ENCODE results near the gene PELI2. TPM values are rescaled to one million over a fixed set of nuclear protein-coding genes. Genes with fewer than 3 reads are reported as not detected.

PELI2 gene
- total and polyA plus RNA-seq, 5 donors from 2014 or later = 0.07 to 5.8 (median 1.3) TPM

- Mint-ChIP-seq H3K4me1 (peaks cover 0 to 51% (median 15%) of the 10 kb centered on the region in 4 donors), H3K4me3 (no peak overlapping the region), H3K27me3 (peaks cover 60% of the 10 kb centered on the region), H3K36me3 (no peaks in the 10 kb centered on the region), H3K27ac (no peak overlapping the region), H3K9me3 (peaks cover 0 to 1% (median 0%) of the 10 kb centered on the region in 7 donors)
- no peaks in the 10 kb centered on the region for H3K36me3 ChIP-seq (ENCODE audit: control insufficient read depth, insufficient read depth, low read length)
- H3K27ac ChIP-seq (ENCODE audit: insufficient read depth, low read length, poor library complexity, severe bottlenecking) = no peak overlapping the region
- no peak overlapping the region for H3K4me3 ChIP-seq (ENCODE audit: low read depth, low read length)
- peaks cover 19% of the 10 kb centered on the region for H3K27me3 ChIP-seq (ENCODE audit: control insufficient read depth, insufficient read depth, low read length)
- DNase-seq (no peak), ATAC-seq (ENCODE audit: low read depth in 2 of 2) (no peak)
- H3K4me1 ChIP-seq (ENCODE audit: control insufficient read depth, insufficient read depth, low read length, poor library complexity, severe bottlenecking) = peaks cover 19% of the 10 kb centered on the region
- H3K9me3 ChIP-seq (ENCODE audit: control insufficient read depth in 2 of 2, low read length in 2 of 2) = no peaks in the 10 kb centered on the region
Measured at GRCh38 chr14:56121816-56122215, 3.6 kb downstream of the PELI2 start.

- no peak for ATAC-seq (ENCODE audit: low read depth in 2 of 2)
- H3K36me3 Mint-ChIP-seq = no peaks in the 10 kb centered on the region
- DNase-seq = no peak
- H3K27me3 ChIP-seq (ENCODE audit: control insufficient read depth, insufficient read depth, low read length) = peaks cover 19% of the 10 kb centered on the region
- H3K27ac Mint-ChIP-seq = peak overlapping the region in 1 of 3 donors; percentile 30
- peaks cover 18% of the 10 kb centered on the region for H3K4me1 ChIP-seq (ENCODE audit: control insufficient read depth, insufficient read depth, low read length, poor library complexity, severe bottlenecking)
- H3K4me1 Mint-ChIP-seq = peaks cover 0 to 51% (median 13%) of the 10 kb centered on the region in 4 donors
- H3K27ac ChIP-seq (ENCODE audit: insufficient read depth, low read length, poor library complexity, severe bottlenecking) = no peak overlapping the region
- no peaks in the 10 kb centered on the region for H3K9me3 ChIP-seq (ENCODE audit: control insufficient read depth in 2 of 2, low read length in 2 of 2)
- no peaks in the 10 kb centered on the region for H3K36me3 ChIP-seq (ENCODE audit: control insufficient read depth, insufficient read depth, low read length)
- H3K4me3 Mint-ChIP-seq = peak overlapping the region in 1 of 4 donors; percentile 58
- H3K27me3 Mint-ChIP-seq = peaks cover 55% of the 10 kb centered on the region
- H3K4me3 ChIP-seq (ENCODE audit: low read depth, low read length) = no peak overlapping the region
- H3K9me3 Mint-ChIP-seq = peaks cover 0 to 1% (median 0%) of the 10 kb centered on the region in 7 donors
Measured at GRCh38 chr14:56122301-56122700, 4.1 kb downstream of the PELI2 start.

- ATAC-seq (ENCODE audit: low read depth in 2 of 2) (no peak), DNase-seq (no peak)
- Mint-ChIP-seq H3K4me1 (peaks cover 0 to 56% (median 12%) of the 10 kb centered on the region in 4 donors), H3K27ac (no peak overlapping the region), H3K27me3 (peaks cover 52% of the 10 kb centered on the region), H3K36me3 (no peaks in the 10 kb centered on the region), H3K9me3 (peaks cover 0 to 3% (median 0%) of the 10 kb centered on the region in 7 donors), H3K4me3 (no peak overlapping the region)
- H3K27ac ChIP-seq (ENCODE audit: insufficient read depth, low read length, poor library complexity, severe bottlenecking) = no peak overlapping the region
- peaks cover 19% of the 10 kb centered on the region for H3K27me3 ChIP-seq (ENCODE audit: control insufficient read depth, insufficient read depth, low read length)
- no peaks in the 10 kb centered on the region for H3K9me3 ChIP-seq (ENCODE audit: control insufficient read depth in 2 of 2, low read length in 2 of 2)
- H3K4me3 ChIP-seq (ENCODE audit: low read depth, low read length) = no peak overlapping the region
- no peaks in the 10 kb centered on the region for H3K36me3 ChIP-seq (ENCODE audit: control insufficient read depth, insufficient read depth, low read length)
- H3K4me1 ChIP-seq (ENCODE audit: control insufficient read depth, insufficient read depth, low read length, poor library complexity, severe bottlenecking) = peaks cover 8% of the 10 kb centered on the region
Measured at GRCh38 chr14:56124327-56124726, 6.1 kb downstream of the PELI2 start.

GRCh38 chr14:56125772-56126636, 7.8 kb downstream of the PELI2 start:
- H3K36me3 Mint-ChIP-seq = no peaks in the 10 kb centered on the region
- peaks cover 0 to 2% (median 0%) of the 10 kb centered on the region in 7 donors for H3K9me3 Mint-ChIP-seq
- DNase-seq (no peak), ATAC-seq (ENCODE audit: low read depth in 2 of 2) (no peak)
- Histone ChIP-seq H3K27me3 (ENCODE audit: control insufficient read depth, insufficient read depth, low read length) (peaks cover 5% of the 10 kb centered on the region), H3K36me3 (ENCODE audit: control insufficient read depth, insufficient read depth, low read length) (no peaks in the 10 kb centered on the region), H3K27ac (ENCODE audit: insufficient read depth, low read length, poor library complexity, severe bottlenecking) (no peak overlapping the region), H3K9me3 (ENCODE audit: control insufficient read depth in 2 of 2, low read length in 2 of 2) (no peaks in the 10 kb centered on the region), H3K4me3 (ENCODE audit: low read depth, low read length) (no peak overlapping the region), H3K4me1 (ENCODE audit: control insufficient read depth, insufficient read depth, low read length, poor library complexity, severe bottlenecking) (no peaks in the 10 kb centered on the region)
- peaks cover 0 to 51% (median 8%) of the 10 kb centered on the region in 4 donors for H3K4me1 Mint-ChIP-seq
- H3K27me3 Mint-ChIP-seq = peaks cover 35% of the 10 kb centered on the region
- no peak overlapping the region for H3K27ac Mint-ChIP-seq
- no peak overlapping the region for H3K4me3 Mint-ChIP-seq

- no peak overlapping the region for H3K4me3 Mint-ChIP-seq
- peaks cover 32% of the 10 kb centered on the region for H3K27me3 Mint-ChIP-seq
- no peak overlapping the region for H3K27ac Mint-ChIP-seq
- Histone ChIP-seq H3K4me1 (ENCODE audit: control insufficient read depth, insufficient read depth, low read length, poor library complexity, severe bottlenecking) (no peaks in the 10 kb centered on the region), H3K36me3 (ENCODE audit: control insufficient read depth, insufficient read depth, low read length) (no peaks in the 10 kb centered on the region), H3K9me3 (ENCODE audit: control insufficient read depth in 2 of 2, low read length in 2 of 2) (no peaks in the 10 kb centered on the region), H3K27ac (ENCODE audit: insufficient read depth, low read length, poor library complexity, severe bottlenecking) (no peak overlapping the region), H3K4me3 (ENCODE audit: low read depth, low read length) (no peak overlapping the region), H3K27me3 (ENCODE audit: control insufficient read depth, insufficient read depth, low read length) (peaks cover 5% of the 10 kb centered on the region)
- H3K36me3 Mint-ChIP-seq = no peaks in the 10 kb centered on the region
- DNase-seq (no peak), ATAC-seq (ENCODE audit: low read depth in 2 of 2) (no peak)
- H3K9me3 Mint-ChIP-seq = peaks cover 0 to 2% (median 0%) of the 10 kb centered on the region in 7 donors
- peaks cover 0 to 53% (median 9%) of the 10 kb centered on the region in 4 donors for H3K4me1 Mint-ChIP-seq
Measured at GRCh38 chr14:56126637-56126913, 8.4 kb downstream of the PELI2 start.

- Histone ChIP-seq H3K36me3 (ENCODE audit: control insufficient read depth, insufficient read depth, low read length) (no peaks in the 10 kb centered on the region), H3K4me1 (ENCODE audit: control insufficient read depth, insufficient read depth, low read length, poor library complexity, severe bottlenecking) (no peaks in the 10 kb centered on the region), H3K27me3 (ENCODE audit: control insufficient read depth, insufficient read depth, low read length) (peaks cover 2% of the 10 kb centered on the region), H3K9me3 (ENCODE audit: control insufficient read depth in 2 of 2, low read length in 2 of 2) (no peaks in the 10 kb centered on the region), H3K27ac (ENCODE audit: insufficient read depth, low read length, poor library complexity, severe bottlenecking) (no peak overlapping the region), H3K4me3 (ENCODE audit: low read depth, low read length) (no peak overlapping the region)
- peaks cover 34% of the 10 kb centered on the region for H3K27me3 Mint-ChIP-seq
- H3K9me3 Mint-ChIP-seq = peaks cover 0 to 2% (median 0%) of the 10 kb centered on the region in 7 donors
- no peaks in the 10 kb centered on the region for H3K36me3 Mint-ChIP-seq
- ATAC-seq (ENCODE audit: low read depth in 2 of 2) (no peak), DNase-seq (no peak)
- no peak overlapping the region for H3K27ac Mint-ChIP-seq
- H3K4me3 Mint-ChIP-seq = no peak overlapping the region
- peaks cover 0 to 55% (median 10%) of the 10 kb centered on the region in 4 donors for H3K4me1 Mint-ChIP-seq
Measured at GRCh38 chr14:56127156-56127555, 8.9 kb downstream of the PELI2 start.

- no peak overlapping the region for H3K4me3 ChIP-seq (ENCODE audit: low read depth, low read length)
- peaks cover 27% of the 10 kb centered on the region for H3K27me3 Mint-ChIP-seq
- no peak for ATAC-seq (ENCODE audit: low read depth in 2 of 2)
- H3K27me3 ChIP-seq (ENCODE audit: control insufficient read depth, insufficient read depth, low read length) = peaks cover 2% of the 10 kb centered on the region
- no peak for DNase-seq
- no peak overlapping the region for H3K27ac ChIP-seq (ENCODE audit: insufficient read depth, low read length, poor library complexity, severe bottlenecking)
- H3K4me3 Mint-ChIP-seq = no peak overlapping the region
- no peaks in the 10 kb centered on the region for H3K36me3 ChIP-seq (ENCODE audit: control insufficient read depth, insufficient read depth, low read length)
- peaks cover 3% of the 10 kb centered on the region for H3K36me3 Mint-ChIP-seq
- H3K27ac Mint-ChIP-seq = no peak overlapping the region
- peaks cover 0 to 51% (median 9%) of the 10 kb centered on the region in 4 donors for H3K4me1 Mint-ChIP-seq
- no peaks in the 10 kb centered on the region for H3K4me1 ChIP-seq (ENCODE audit: control insufficient read depth, insufficient read depth, low read length, poor library complexity, severe bottlenecking)
- H3K9me3 Mint-ChIP-seq = peaks cover 0 to 2% (median 0%) of the 10 kb centered on the region in 7 donors
- H3K9me3 ChIP-seq (ENCODE audit: control insufficient read depth in 2 of 2, low read length in 2 of 2) = no peaks in the 10 kb centered on the region
Measured at GRCh38 chr14:56129092-56129491, 10.9 kb downstream of the PELI2 start.

- H3K27me3 ChIP-seq (ENCODE audit: control insufficient read depth, insufficient read depth, low read length) = peaks cover 3% of the 10 kb centered on the region
- H3K27ac Mint-ChIP-seq = peak overlapping the region in 1 of 3 donors; percentile 57
- no peak overlapping the region for H3K4me3 Mint-ChIP-seq
- no peaks in the 10 kb centered on the region for H3K9me3 ChIP-seq (ENCODE audit: control insufficient read depth in 2 of 2, low read length in 2 of 2)
- peaks cover 3% of the 10 kb centered on the region for H3K36me3 Mint-ChIP-seq
- no peaks in the 10 kb centered on the region for H3K36me3 ChIP-seq (ENCODE audit: control insufficient read depth, insufficient read depth, low read length)
- H3K4me1 Mint-ChIP-seq = peaks cover 0 to 48% (median 10%) of the 10 kb centered on the region in 4 donors
- H3K9me3 Mint-ChIP-seq = peaks cover 0 to 2% (median 0%) of the 10 kb centered on the region in 7 donors
- H3K4me3 ChIP-seq (ENCODE audit: low read depth, low read length) = no peak overlapping the region
- peaks cover 21% of the 10 kb centered on the region for H3K27me3 Mint-ChIP-seq
- no peaks in the 10 kb centered on the region for H3K4me1 ChIP-seq (ENCODE audit: control insufficient read depth, insufficient read depth, low read length, poor library complexity, severe bottlenecking)
- DNase-seq = no peak
- H3K27ac ChIP-seq (ENCODE audit: insufficient read depth, low read length, poor library complexity, severe bottlenecking) = no peak overlapping the region
- no peak for ATAC-seq (ENCODE audit: low read depth in 2 of 2)
Measured at GRCh38 chr14:56129933-56130332, 11.7 kb downstream of the PELI2 start.

Measured in CD4-positive, CD25-positive, alpha-beta regulatory T cell (primary cell).